Esophagus muscularis mucosa (tissue), 3 donors: ENCODE measurements around the gene ARSB.

ENCODE experiments used
- CTCF ChIP-seq, 3 experiments: fragments of 200-600 bp in 2 of 3; fragments of 450-650 bp in 1 of 3; sonication (generic) in 2 of 3; IDR thresholded peaks; one replicate each; pipeline ENCODE4 v1.5.1; 2017 to 2019; ENCODE audit warnings: antibody characterized with exemption in 3 of 3, mild to moderate bottlenecking in 2 of 3, moderate library complexity in 1 of 3
- EP300 ChIP-seq: sonication (generic); formaldehyde crosslinking; IDR thresholded peaks from one replicate; pipeline ENCODE4 v1.6.1; 2017; ENCODE audit warnings: antibody characterized with exemption

GRCh38 chr5:78798673-78799029, 186.5 kb downstream of the ARSB start:
- TF ChIP-seq CTCF (IDR thresholded peaks at IDR 0.05) (no peak), EP300 (no peak)
